Measurements from ENCODE around the gene TLL2.

TLL2 gene

DNA sequence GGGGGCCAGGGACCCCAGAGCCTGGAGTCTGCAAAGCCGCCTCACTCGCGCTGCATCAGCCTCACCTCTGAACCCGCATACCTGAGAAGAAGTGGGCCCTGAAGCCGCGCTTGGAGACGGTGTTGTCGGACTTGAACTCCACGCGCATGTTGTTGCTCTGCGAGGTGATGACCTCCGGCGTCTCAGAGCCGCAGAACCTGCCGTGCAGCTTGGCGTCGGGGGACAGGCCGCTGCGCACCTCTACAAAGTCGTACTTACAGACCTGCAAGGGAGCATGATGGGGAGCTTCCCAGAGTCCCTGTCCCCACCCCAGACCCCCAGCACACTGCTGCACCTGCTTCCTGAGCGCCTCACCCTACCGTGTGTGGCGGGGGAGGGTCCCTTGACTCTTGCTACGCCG, 129.2 kb downstream of the TLL2 start:
- no peak for DNase-seq

GRCh38 chr10:96380821-96381220, 132.9 kb downstream of the TLL2 start:
- no peak for DNase-seq

DNA sequence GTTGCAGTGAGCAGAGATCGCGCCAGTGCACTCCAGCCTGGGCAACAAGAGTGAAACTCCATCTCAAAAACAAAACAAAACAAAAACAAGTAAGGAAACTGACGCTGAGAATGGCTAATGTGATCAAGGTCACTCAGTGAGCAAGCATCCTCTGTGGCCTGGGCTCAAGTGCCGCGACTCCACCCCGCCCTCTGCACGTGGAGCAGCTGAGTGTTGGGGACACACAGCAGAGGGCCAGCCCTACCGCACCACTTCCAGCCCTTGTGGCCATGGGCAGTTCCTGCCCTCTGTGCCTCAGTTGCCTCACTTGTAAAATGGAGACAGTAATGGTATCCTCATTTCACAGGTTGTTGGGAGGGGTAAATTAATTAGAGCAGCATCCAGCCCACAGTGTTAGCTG, 134.0 kb downstream of the TLL2 start:
- no peak for DNase-seq

DNA sequence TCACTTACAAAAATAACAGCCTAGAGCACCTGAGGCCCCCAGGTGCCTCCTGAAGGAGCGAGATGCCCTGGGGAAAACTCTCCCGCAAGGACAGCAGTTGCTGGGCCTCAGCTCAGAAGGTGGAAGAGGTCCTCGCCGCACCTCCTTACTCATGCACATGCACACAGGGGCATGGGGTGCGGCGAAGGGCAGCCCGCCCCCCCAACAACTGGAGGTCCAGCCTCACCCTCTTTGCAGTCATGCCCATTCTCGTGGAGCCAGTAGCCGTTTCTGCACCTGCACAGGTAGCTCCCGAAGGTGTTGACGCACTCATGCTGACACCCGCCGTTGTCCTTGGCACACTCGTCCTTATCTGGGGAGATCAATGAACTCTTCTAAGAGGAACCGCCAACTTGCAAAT, 135.0 kb downstream of the TLL2 start:
- no peak for DNase-seq

DNA sequence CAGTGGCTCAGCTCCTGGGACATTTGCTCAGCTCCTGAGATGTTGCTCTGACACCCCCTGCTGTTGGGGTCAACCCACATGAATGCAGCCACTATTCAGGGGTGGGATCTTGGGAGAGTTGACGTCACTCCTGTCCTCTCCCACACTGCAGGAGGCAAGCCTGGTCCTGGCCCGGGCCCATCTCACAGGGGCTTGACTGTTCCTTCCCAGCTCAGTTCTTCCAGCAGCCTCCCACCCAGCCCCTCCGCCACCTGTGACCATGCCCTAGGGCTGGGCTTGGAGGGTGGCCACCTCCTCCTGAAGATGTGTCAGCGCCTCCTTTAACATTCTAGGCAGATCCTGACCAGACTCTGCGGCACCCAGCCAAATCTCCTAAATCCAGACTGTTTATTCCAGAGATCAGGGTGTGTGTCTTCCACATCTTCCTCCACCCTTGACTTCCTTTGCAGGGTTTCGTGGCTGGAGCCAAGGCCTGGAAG, 135.9 kb downstream of the TLL2 start:
- DNase-seq = no peak

DNA sequence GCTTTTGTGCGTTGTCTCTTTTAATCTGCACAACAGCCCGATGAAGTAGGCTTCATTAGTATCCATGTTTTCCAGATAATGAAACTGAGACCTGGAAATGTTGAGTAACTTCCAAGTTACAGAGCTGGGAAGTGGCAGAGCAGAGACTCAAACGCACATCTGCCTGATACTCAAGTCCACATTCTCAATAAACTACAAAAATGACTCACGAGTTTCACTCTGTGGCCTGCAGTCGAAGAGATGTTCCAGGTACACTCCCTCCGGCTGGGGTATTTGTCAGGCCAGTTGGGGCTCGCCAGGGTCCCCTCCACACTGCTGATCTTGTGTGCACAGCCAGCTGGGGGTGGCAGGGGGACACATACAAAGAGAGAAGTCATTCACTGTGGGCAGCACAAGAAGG, 137.2 kb downstream of the TLL2 start:
- peak; percentile 19 for DNase-seq

GRCh38 chr10:96374985-96375830, 138.5 kb downstream of the TLL2 start:
- DNase-seq = peak; percentile 85

DNA sequence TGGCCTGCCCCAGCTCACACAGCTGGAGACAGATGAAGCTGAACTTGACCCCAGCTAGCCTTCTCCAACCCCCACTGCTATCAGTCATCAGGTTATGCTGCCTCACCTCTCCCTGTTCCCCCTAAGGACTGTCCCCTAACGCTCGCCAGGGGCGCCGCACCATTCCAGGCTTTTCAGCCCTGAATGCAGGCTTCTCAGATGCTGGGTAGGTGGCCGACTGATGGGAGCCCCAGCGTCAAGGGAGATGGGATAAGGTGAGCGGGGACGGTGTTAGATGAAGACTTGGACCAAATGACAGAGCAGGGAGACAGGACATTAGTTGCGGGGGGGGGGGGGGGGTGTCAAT, 139.1 kb downstream of the TLL2 start:
- DNase-seq = no peak

- no peak for DNase-seq
Measured at GRCh38 chr10:96374004-96374403, 139.7 kb downstream of the TLL2 start.

GRCh38 chr10:96371356-96371755, 142.4 kb downstream of the TLL2 start:
- DNase-seq = no peak

- DNase-seq = peak; percentile 62
Measured at GRCh38 chr10:96370584-96371157, 143.1 kb downstream of the TLL2 start.

DNA sequence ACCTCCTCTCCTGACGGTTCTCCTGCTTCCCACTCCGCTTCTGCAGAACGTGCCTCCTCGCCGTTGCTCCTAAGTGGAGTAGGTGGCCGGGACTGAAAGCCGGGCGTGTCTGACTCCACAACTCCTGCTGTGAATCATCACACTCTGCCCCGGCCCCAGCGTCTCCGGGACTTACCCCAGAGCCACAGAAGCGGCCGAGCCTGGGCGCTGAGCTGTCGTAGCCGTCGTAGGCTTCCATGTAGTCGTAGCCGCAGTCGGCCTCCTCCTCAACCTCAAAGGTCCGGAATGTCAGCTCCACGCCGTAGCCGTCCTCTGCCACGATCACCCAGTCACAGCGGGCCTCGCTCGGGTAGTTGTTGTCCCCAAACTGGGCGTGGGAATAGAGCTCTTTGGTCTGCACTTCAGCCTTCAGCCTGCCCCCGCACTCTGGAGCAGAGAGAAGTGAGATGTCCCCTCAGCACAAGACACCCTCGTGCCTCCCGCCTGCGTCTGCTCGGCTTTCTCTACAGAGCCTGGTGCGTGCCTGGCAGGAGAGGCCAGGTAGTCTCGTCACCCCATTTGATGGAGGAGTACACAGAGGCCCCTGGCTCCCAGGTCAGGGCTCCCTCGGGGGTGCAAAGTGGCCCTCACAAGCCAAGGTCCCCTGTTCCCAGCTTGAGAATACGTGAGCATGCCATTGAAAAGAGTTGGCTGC, 143.7 kb downstream of the TLL2 start:
- no peak for DNase-seq

DNA sequence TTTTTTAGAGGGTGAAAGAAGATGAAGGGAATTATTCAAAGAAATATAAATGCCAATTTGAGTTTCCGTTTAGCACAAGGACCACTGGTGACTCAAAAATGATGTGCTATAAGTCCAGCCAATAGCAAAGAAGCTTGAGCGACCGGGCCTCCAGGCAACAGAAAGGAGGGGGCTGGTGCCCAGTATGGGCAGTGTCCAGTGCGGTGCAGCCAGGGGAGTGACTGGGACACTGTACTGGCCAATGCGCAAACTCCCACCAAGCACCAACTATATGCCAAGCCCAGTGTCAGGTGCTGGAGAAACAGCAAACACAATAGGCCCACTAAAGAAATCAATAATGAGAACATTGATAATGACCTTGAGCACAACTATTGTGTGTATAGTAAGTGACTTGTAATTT, 144.8 kb downstream of the TLL2 start:
- no peak for DNase-seq

GRCh38 chr10:96367470-96367869, 146.3 kb downstream of the TLL2 start:
- no peak for DNase-seq

- no peak for DNase-seq
Measured at GRCh38 chr10:96366508-96366907, 147.2 kb downstream of the TLL2 start.

DNA sequence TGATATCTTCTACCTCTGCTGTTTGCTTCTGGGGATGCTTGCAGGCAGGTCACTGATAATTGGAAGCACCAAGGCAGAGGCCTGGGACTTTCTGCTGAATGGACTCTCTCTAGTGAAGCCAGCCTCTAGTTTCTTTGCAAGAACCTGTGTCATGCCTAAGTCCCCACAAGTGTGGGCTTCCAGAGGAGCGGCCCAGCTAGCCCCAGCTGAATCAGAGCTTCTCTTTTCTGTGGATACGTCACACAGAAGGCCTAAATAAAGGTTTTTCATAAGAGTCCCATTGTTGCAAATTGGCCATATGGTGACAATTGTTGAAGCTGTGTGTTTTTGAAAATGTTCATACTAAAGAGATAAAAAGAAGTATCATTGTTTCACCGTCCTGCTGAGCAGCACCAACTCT, 148.2 kb downstream of the TLL2 start:
- no peak for DNase-seq

DNA sequence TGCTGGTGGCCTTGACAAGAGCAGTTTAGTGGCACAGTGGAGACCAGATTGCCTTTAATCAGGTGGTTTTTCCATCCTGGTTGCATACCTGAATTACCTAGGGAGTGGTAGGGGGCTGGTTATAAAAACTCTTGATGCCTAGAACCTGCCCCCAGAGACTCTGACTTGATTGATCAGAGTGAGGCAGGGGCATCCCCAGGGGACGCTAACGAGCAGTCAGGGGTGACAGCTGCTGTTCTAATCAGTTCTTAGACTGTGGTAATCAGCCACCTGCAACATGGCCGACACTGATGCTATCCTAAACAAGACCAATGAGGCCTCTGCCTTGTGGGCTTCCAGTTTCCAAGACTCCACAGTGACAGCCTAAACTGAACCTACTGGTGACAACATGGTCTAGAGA, 153.0 kb downstream of the TLL2 start:
- DNase-seq = no peak

GRCh38 chr10:96360331-96360730, 153.4 kb downstream of the TLL2 start:
- no peak for DNase-seq

GRCh38 chr10:96359616-96360015, 154.1 kb downstream of the TLL2 start:
- no peak for DNase-seq

DNA sequence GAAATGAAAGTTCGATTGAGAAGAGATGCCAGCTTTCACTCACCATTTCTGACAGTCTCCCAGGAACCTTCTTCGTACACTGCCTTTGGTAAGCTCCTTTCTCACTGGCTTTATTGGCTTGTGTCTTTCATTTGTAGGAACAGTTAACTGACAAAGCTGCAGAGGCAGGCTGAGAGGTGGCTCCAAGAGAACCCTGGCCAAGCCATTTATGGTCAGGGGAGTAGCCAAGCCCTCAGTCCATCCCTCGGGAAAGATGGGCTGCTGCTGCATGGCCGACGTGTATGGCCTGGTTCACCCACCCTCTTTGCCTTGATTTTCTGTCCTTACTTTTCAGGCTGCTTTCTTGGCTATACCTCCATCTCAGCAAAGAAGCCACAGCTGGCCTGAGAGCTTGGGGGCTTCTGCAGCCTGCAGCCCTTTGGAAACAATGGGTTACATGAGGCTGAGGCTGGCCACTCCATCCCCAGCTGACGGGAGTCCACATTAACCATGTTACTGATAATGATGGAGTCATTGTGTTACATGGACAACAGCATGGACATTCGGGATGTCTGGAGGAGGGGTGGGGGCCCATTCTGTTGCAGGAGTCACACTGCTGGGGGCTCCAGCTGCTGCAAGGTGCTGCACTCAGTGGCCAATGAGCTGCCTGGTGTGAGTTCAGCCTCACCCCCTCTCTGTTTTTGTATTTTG, 154.7 kb downstream of the TLL2 start, which contains the start of gene OPALIN:
Gene OPALIN (minus strand): TSS at position 152 of the 690 bp plus-strand sequence. CDS start 106 bp downstream, at position 46.
- DNase-seq = no peak

- DNase-seq = no peak
Measured at GRCh38 chr10:96357038-96357620, 156.6 kb downstream of the TLL2 start.

DNA sequence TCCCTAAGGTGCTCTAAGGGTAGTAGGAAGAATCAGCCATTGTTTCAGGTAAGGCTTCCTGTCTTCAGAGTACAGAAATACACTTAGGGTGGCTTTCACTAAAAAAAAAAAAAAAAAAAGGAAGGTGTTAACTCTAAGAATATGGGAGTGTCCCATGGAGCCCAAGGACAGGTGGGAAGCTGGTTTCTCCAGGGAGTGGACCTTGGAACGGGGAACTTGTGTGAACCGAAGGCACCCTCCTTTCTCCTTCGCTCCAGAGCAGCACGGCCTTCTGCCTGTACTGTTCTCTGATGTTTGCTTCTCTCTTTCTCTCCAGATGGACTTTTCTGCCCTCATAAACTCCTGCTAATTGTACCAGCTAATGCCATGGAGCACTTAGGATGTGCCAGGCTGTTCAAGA, 161.1 kb downstream of the TLL2 start:
- no peak for DNase-seq

DNA sequence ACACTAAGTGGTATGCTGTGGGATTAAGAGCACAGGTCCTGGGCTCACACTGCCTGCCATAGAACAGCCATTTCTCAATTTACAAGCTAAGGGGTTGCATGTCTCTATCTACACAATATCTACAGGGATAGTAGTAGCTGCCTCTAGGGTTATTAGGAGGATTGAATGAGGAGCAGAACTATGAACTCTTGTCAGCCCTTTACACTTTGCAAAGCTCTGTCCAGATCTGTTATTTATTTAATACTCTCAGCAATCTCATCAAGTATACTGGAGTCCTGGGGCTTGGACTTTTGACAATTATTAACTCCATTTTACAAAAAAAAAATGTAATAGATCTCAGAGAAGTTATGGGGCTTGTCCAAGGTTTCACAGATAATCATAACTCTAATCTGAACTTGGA, 161.7 kb downstream of the TLL2 start:
- DNase-seq = no peak

All from activated CD4-positive, alpha-beta T cell treated with anti-CD3 and anti-CD28 coated beads, Interleukin-10, Interleukin-2, amounts not matched to agents 100 ng/mL and 50 ng/mL, durations not matched to agents 16 hours and 8 hours (primary cell).